HG02852 (cell line): Measurements from ENCODE around the gene OXER1.
"Not testable (repeated sequence)": the region's sequence is repeated elsewhere in the genome, so short reads cannot be mapped to it uniquely, and the experiment has no call there.

Source experiments
- ATAC-seq: cut with Tn5 transposase; IDR thresholded peaks from one replicate; pipeline ENCODE4 v1.9.1; 2021; ENCODE audit warnings: mild to moderate bottlenecking, moderate library complexity; ENCODE audit not compliant: unreplicated experiment

Gene OXER1

DNA sequence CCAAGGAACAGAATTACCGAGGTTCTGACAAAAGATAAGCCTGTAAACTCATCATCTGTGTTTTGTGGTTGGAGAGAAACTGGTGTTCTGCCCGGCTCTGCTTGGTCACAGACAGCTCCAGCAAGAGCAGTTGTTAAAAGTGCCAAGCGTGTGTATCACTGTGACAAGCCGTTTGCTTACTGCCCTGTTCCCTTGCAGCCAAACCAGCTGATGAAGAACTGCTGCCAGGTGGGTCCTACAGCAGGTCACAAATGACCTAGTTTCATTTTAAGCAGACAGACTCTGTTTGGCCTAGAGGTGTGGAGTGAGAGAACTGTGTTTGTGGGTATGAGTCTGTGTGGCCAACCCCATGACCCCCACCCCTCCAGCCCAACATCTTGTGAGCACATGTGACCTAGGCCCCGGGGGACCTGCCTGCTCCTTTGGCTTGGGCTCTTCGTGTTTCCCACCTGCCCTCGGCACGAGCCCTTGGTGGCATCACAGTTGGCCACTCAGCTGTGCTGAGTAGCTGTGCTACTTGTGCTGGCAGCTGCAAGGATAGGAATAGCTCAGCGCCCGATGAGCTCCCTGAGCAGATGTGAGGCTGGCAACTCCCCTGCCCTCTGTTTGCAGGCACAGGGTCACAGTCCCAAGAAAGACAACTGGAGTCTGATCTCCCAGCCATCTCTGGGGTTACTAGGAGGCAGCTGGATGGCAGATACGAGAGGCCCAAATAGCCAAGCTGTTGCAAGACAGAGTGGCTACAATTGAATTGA is 9.7 kb downstream of the OXER1 start:
- peak; percentile 37 for ATAC-seq

DNA sequence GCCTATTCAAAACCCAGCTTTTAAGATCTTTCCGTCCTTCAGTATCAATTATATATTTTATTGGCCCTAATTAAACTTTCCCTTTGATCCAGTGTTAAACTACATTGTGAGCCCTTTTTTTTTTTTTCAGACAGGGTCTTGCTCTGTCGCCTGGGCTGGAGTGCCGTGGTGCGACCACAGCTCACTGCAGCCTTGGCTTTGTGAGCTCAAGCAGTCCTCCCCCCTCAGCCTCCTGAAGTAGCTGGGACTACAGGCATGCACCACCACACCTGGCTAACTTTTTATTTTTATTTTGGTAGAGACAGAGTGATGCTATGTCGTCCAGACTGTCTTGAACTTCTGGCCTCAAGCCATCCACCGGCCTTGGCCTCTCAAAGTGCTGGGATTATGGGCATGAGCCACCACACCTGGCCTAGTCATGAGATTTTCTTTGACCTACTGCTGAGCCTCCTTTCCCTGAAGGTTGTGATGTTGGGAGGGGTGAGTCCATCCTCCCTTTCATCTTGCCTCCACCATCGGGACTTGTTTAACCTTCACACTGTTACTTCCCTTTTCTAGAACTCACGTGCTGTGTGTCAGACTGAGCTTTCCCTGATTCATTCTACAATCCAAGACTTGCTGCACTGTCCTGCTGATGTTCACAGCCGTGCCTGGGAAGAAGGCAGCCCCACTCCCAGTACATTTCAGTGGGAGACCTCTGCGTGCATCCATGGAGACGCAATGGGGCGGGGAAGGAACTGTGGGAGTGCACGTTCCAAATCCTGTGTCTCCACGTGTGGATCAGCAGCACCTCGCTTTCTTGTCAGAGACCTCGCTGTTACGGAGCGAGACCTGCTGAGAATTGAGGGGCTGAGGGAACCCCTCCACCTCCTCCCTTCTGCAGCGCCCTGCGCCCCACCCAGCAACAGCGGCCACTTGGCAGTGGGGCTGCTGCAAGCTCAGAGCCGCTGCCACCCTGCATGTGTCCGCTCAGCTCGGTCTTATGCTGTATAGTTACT is 10.8 kb downstream of the OXER1 start:
- no peak for ATAC-seq

DNA sequence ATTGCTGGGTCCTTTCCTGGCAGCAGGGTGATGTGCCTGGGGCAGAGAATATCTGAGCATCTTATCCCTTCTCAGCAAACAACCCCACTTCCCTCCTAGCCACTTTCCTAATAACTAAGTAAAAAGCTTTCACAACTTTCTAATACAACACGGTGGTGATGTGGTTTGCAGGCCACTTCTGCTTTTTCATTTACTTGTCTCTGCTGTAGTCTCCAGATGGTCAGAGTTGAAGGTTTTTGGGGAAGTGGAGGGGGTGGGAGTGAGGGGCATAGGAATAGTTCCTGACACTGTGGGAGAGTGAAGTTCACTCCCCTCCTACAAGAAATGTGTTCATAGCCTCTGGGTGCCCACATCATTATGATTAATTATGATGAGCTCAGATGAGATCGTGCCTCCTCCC is 11.6 kb downstream of the OXER1 start:
- ATAC-seq = peak; percentile 71

DNA sequence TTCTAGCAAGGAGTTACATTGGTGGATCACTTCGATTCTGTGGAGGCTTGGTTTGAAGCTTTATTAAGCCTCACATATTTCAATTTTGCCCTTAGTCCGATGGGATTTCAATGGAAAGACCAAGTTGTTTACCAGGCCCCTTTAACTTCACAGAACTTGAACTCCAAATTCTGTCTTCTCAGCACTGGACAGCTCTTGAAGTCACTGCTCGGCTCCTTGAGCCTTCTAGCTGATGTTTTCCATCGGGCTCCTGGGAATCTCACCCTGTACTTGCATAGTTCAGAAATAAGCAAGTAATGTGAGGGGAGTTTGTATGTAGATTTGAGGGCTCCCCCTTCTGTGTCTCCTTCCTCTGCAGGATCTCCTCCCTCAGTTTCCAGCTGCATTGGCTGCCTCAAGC is 15.1 kb downstream of the OXER1 start:
- no peak for ATAC-seq

DNA sequence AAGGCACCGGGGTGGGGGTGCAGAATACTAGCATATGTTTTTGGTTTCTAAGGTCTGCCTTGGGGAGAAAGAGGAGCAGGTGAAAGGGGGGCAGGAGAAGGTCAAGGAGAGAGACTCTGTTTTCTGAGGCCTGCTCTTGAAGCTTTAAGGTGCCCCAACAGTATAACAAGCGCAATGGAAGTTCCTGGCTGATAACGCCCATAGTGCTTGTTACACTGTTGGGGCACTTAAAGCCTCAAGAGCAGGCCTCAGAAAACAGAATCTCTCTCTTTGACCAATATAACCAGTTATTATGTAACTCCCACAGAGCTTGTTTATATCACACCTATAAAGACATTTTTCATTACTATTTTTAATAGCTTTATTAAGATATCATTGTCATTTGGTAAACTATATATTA is 16.5 kb downstream of the OXER1 start:
- no peak for ATAC-seq

DNA sequence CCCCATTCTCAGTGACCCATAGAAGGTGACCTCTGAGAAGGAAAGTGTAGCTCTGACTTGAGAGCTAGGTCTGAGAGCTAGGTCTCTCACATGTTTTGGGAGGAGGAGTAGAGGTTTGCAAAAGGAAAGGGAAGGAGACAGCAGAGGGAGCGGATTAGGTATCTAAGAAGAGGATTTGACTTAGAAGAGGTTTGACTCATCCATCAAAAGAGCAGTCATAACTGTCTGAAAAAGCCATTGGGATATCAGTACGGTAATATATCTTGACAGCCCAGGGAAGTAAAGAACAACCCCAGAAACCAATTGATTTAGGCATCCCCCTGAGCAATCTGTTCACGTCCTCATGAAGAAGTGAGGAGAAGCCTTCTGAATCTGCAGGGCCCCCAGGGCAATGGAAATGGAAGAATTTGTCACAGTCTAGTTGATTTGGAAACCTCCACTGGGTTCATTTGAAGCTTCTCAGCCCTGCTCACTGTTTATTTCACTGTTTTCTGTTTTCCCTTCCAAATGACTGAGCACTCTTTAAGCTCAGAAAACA is 19.3 kb downstream of the OXER1 start:
- no peak for ATAC-seq

DNA sequence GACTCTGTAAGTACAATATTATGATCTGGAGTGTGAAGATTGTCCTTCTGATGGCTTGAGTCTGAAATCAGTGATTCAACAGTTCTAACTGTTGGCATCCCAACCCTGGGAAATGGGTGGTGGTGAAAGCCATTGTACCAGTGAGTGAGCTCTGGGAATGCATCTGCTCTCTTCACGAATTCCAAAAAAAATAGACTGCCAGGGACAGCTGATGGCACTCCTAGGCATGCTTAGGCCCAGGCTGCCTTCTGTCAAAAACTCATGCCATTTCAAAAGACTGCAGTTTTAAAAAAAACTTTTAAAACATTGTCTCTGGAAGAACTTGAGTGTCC is 20.3 kb downstream of the OXER1 start:
- ATAC-seq = no peak

DNA sequence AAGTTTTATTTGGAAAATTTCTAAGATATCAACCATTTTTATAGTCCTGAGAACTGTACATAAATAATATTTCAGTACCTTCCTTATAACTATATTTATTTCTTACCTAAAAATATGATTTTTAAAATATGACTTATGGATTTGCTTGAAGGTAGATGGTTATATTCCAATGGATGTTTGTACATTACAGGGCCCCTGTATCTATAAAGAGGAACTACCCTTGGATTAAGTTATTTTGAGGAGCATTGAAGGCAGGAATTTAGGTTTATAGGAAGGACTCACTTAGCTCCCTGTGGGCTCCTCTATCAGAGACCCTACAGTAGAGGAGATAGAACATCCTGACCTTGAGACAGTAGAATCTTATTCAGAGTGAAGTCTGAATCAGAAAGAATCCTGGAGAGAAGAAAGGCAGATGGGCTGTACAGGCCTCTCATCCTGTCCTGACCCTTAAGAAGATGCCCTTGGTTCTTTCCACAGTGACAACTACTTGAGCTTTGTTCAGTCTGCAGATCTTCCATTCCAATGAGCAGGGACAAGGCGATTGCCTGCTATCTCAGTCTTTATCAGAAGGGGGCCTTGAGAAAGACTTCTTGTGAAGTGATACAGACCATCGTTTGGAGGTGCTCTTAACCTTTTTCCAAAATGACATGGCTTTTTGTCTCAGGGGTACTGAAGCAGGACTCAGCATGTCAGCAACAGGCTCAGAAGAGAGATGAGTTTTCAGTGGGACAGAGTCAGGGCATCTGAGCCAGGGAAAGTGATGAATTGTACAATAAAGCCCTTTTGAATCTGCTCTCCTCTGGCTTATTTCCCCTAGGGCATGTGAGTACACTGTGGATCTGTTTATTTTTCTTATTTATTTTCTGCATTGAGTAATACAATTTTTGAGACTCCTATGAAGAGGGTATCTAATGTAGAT is 20.9 kb downstream of the OXER1 start:
- ATAC-seq = no peak

DNA sequence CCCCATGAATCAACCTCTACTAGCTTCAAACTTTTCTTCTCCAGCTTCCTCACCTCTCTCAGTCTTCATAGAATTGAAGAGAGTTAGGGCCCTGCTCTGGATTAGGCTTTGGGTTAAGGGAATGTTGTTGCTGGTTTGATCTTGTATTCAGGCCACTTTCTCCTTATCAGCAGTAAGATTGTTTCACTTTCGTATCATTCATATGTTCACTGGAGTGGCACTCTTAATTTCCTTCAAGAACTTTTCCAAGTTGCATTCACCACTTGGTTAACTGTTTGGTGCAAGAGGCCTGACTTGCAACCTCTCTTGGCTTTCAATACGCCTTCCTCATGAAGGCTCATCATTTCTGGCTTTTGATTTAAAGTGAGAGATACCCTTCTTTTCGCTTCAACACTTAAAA is 22.8 kb downstream of the OXER1 start:
- no peak for ATAC-seq

DNA sequence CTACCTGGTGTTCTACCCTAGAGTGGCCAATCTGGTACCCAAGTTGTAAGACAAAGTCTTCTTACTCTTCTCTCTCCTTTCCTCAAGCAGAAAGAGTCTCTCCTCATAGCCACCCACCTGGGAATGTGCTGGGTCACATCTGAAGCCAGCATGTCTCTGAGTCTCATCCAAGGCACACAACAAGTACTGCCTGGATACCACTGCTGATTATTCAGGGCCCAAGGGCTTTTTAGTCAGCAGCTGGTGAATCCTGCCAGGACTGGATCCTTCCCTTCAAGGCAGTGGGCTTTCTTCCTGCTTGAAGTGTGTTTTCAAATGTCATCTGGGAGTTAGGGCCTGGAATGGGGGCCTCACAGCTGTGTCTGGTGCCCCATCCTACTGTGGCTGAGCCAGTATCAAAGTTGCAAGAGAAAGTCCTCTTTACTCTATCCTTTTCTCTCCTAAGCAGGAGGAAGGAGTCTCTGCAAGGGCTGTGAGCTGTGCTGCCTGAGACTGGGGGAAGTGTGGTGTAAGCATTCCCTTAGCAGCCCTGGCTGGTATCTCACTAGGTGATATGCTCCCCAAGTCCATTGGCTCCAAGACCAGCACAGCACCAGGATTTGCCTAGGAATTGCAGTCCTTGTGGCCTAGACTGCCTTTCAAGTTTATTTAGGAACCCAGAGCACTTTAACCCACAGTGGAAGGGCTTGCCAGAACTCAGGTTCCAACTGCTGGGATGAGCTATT is 27.2 kb downstream of the OXER1 start:
- ATAC-seq = no peak

DNA sequence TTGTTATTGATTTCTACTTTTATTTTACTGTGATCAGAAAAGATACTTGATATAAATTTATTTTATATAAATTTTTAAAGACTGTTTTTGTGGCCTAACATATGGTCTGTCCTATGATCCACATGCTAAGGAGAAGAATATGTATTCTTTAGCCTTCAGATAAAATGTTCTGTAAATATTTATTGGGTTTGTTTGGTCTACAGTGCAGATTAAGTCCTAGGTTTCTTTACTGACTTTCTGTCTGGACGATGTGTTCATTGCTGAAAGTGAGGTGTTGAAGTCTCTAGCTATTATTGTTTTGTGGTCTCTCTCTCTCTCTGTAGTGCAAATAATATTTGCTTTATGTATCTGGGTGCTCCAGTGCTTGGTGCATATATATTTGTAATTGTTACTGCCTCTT is 30.1 kb downstream of the OXER1 start:
- ATAC-seq = no peak

DNA sequence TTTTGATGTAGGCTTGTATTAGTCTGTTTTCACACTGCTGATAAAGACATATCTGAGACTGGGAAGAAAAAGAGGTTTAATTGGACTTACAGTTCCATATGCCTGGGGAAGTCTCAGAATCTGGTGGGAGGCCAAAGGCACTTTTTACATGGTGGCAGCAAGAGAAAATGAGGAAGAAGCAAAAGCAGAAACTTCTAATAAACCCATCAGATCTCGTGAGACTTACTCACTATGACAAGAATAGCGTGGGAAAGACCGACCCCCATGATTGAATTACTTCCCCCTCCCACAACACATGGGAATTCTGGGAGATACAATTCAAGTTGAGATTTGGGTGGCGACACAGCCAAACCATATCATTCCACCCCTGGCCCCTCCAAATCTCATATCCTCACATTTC is 32.6 kb downstream of the OXER1 start:
- not testable (repeated sequence) for ATAC-seq

DNA sequence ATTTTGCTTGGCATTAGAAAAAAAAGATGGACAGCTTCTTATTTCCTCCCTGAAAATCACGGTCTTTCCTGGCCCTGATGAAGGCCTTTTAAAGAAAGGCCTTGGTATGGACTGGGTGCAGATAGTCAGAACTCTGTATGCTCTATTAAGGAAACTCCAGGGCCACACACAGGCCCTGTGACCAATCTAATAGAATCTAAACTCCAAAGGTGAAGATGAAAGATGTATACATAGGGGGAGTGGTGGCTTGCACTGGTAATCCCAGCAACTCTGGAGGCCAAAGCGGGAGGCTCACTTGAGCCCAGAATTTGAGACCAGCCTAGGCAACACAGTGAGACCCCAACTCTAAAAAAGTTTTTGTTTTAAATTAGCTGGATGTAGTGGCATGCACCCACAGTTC is 37.3 kb downstream of the OXER1 start:
- ATAC-seq = no peak

DNA sequence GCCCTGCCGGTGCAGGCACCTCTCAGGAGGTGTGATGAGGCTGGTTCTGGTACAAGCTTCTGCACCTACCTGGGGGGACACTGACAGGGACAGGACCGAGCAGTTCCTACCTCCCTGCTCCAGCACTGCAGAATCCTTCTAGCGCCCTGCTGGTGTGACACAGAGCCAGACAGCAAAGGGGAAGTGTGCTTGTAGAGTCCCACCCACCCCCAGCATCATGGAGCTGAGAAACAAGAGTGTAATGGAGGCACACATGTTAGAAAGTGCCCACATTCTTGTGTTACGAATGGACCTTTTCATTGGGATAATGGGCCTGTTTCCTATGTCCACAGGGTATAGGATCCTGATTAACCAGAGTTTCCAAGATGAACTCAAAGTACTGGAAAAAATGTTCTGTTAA is 38.3 kb downstream of the OXER1 start:
- no peak for ATAC-seq

DNA sequence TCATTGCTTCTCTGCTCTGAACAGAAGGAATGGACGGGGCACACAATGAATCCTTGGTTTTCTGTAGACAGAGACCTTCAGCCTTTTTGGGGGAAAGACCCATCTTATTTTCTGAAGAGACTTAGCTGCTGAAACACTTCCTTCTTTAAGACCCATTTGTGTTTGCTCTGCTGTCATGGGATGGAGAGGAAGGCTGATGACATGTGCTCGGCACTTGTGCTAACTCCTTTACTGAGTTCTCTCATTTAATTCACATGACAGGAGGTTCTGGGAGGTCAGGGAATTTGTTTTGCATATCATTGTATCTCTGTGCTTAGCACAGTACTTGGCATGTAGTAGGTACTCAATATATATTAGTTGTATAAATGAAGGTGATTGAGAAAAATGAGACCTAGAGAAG is 39.0 kb downstream of the OXER1 start:
- ATAC-seq = no peak

DNA sequence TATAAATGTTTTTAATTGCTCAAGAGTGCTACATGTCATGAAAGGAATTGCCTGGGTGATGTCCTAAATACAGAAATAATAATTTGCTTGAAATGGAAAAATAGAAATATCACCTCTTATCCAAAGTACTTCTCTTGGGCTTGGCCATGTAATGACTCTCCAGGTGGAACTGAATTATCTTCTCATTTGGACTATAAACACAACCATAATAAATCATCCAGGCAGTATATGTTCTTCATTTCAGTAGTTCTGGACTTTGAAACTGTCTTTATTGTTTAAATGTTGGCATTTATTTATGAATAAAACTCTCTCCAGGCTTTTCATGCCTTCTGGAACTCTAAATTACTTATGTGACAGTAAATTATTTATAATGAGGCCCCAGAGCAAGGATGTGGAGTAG is 40.5 kb downstream of the OXER1 start:
- ATAC-seq = no peak

DNA sequence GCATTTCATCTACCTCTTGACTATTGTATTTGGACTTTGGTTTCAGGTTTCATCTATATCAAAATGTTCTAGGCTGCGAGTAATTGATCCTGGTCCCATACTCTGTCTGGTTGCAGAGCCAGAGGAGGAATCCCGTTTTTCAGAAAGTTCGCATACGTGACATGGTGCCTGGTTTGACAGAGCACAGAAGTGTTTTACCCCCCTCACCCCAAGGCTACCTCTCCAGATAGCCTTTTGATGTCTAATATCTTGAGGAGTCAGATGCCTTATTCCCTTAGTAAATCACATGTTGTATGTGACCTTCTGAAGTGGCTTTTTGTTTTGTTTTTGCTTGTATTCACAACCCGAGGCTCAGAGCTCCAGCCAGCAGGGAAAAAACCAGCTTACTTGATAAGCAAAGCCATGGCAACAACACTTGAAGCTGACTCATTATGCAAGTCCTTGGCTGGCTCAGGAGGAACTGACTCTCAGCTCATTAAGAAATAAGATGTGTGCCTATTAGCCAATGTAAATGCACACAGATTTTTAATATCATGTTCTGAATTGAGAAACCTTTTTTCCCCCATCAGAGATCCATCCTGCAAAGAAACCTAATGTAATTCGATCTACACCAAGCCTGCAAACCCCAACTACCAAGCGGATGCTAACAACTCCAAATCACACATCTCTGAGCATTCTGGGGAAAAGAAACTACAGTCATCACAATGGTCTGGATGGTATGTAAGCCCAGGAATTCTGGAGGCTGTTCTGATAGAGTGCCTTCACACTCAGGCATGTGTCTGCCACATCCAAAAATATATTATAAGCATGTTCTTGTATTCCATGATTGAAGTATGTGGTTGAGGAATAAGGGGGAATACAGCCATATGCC is 41.4 kb downstream of the OXER1 start:
- peak; percentile 98 for ATAC-seq

DNA sequence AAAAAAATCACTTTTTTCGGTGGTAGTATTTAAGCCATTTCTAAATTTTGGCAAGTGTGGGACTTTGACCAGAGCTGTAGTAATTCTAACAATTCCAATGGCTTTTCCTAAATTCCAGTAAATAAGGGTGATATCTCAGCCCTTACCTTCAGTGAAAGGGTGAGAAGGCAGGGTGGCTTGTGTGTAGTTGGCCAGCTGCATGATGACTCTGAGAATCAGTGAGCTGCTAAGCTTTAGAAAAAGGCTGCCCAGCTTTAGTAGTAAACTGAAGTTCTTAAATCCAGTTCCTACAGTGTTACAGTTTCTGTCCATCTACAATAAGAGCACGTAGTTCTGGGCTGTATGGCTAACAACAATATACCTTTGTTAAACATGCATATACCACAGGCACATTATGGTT is 42.0 kb downstream of the OXER1 start:
- peak; percentile 15 for ATAC-seq

DNA sequence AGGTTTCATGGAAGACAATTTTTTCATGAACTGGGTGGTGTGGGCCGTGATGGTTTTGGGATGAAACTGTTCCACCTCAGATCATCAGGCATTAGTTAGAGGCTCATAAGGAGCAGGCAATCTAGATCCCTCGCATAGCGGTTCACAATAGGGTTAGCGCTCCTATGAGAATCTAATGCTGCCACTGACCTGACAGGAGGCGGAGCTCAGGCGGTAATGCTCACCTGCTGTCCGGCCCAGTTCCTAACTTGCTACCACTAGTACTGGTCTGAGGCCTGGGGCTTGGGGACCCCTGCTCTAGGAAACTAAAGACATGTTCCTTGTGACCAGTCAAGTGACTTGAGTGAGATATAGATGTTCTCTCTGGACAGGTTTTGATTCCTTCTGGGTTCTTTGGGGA is 49.2 kb downstream of the OXER1 start:
- ATAC-seq = no peak
